NCI-H146 treated with DMSO at 0.1 percent for 48 hours (cell line): ENCODE measurements around the gene CAND1.

Source experiments
- DNase-seq: peaks from one replicate; lab custom pipeline; 2025; ENCODE audit not compliant: unreplicated experiment; lab: John Stamatoyannopoulos, UW

The CAND1 gene

GRCh38 chr12:67268896-67269632 lies at the start of gene CAND1:
Gene CAND1, plus strand, starts transcription at chr12:67269358. Its CDS starts 360 bp downstream, at chr12:67269718.
- peak; percentile 98 for DNase-seq

- peak; percentile 48 for DNase-seq
Observed at GRCh38 chr12:67220065-67220464, 49.1 kb upstream of the CAND1 start.

- peak; percentile 86 for DNase-seq
Observed at GRCh38 chr12:67222302-67222701, 46.9 kb upstream of the CAND1 start.

DNA sequence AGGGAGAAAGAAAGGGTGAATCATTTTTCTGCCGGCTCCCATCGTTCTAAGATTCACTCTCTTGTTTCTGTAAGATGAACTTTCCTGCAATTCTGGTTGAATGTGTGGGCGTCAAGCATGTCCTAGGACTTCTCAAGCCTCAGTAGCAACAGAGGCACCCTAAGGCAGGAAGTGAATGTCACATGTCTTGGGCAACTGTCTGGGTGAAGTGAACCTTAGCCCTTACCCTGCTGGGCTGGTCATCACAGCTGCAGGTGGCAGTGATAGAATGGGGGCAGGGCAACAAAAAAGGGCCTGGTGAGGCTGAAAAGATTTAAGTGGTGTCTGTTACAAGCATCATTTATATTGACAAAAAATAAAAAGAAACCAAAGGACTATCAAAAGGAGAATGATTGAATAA lies 45.9 kb upstream of the CAND1 start:
- DNase-seq, result peak; percentile 82

DNA sequence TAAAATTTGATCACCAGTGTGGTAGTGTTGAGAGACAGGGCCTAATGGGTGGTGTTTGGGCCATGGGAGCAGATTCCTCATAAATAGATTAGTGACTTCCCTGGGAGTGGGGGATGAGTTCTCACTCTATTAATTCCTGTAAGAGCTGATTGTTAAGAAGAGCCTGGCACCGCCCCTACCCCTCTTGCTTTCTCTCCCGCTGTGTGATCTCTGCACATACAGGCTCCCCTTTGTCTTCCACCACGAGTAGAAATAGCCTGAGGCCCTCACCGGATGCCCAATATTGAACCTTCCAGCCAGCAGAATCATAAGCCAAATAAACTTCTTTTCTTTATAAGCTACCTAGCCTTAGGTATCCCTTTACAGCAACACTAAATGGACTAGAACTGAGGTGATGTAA lies 31.9 kb upstream of the CAND1 start:
- peak; percentile 95 for DNase-seq

- DNase-seq, result no peak
Observed at GRCh38 chr12:67239061-67239460, 30.1 kb upstream of the CAND1 start.

DNA sequence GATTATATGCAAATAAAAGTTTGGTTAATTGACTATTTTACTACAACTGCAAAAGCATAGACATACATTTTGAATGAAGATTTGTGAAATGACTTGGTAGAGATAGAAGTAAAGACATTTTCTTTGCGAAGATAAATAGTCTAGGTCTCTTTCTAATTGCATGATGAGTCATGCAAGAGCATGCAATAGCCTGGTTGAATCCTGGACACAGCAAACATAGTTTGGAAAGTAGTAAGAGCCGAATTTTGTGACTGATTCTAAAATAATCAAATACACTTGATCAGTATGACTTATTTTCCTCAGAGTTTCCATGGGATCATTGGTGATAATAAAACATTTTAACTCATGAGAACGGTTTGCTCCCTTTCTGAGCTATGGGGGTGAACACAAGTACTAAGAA lies 27.7 kb upstream of the CAND1 start:
- no peak for DNase-seq

DNA sequence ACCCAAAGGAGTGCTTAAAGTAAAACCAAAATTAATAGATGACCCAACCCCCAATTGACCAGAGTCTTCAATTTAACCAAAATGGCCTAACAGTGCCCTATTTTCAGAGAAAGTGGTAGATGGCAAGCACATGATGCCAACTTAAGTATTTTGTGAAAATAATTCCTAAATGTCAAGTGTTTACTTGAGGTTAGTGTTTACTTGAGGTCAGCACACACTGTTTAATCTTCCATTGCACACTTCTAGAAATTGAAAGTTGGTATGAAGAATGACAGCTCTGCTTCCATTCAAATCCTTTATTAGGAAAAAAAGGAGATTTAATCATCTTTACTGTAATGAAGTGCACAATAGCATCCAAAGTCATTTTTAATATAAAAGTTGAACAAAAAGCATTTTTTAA lies 25.9 kb upstream of the CAND1 start:
- no peak for DNase-seq

DNA sequence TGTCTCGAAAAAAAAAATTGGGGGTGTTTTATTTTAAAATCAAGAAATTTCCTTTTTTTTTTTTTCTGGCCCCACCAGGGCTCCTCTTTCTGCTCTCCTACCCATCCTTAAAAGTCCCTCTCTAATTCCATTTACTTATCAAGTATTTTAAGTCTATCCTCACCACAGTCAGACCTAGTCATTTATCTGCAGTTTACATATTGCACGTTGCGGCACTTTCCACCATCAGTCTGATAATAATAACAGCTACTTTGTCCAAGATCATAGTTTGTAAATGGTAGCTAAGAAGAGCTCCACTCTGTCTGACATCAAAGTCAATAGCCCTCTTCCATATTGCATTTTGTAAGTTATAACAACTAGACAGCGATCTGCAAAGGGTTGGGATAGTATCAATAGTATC lies 23.6 kb upstream of the CAND1 start:
- no peak for DNase-seq

GRCh38 chr12:67251012-67251411 lies 18.1 kb upstream of the CAND1 start:
- DNase-seq, result no peak

GRCh38 chr12:67254372-67255026 lies 14.7 kb upstream of the CAND1 start:
- no peak for DNase-seq

DNA sequence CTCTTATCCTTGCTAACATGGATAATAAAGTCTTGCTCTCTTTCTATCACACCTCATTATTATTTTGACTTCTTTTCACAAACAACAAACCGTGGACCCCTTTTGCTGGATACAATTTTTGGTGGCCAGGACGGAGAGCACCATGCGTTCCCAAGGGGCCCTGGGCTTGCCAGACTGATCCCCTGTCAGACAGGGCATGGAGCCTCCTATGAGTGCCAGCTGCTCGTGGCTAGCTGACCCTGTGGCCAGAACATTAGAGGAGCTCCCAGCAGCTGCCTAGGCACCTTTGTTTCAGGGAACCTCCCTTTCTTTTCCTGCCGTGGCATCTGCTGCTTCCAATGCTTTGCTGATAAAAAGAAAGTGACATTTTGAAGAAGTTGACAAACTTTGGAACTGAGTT lies 12.5 kb upstream of the CAND1 start:
- DNase-seq, result no peak

GRCh38 chr12:67263471-67263870 lies 5.7 kb upstream of the CAND1 start:
- DNase-seq, result no peak

GRCh38 chr12:67268335-67268895 lies 743 bp upstream of the CAND1 start:
- peak; percentile 98 for DNase-seq

DNA sequence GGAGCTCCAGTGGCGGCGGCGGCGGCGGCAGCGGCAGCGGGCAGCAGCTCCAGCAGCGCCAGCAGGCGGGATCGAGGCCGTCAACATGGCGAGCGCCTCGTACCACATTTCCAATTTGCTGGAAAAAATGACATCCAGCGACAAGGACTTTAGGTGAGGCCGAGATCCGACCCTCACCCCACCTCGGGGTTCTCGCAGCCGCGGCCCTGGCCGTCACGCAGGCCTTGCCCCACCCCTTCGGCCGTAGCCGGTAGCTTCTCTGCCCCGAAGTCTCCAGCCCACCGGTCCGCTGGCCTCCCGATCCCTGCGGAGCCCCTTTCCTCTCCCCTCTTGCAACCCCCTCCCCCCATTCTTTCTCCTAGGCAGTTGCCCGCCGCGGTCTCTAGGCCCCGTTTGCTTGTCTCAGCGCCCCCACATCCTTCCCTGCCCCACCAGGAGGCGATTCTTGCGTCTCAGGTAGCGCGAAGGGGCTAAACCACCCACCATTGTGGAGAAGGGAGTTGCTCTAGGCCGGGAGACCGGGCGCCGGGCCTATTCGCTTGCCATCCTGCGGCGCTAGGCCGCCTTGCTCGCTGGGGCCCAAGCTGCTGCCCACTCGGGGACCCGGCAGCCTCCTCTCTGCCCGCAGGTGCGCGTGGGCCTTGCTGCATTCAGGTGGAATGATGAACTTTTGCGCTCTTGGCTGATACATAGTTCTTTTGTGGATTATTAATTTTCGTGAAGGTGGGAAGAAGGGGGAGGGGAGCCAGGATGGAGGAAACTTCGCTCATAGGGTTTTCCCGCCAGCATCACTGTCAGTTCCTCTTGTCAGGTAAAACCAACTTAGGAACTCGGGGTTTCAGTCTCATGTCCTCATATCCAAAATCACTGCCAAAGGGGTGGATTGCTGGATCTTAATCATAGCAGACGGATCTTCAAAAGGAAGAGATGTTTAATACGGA lies 745 bp downstream of the CAND1 start:
- DNase-seq, result peak; percentile 59

- no peak for DNase-seq
Observed at GRCh38 chr12:67270622-67271021, 1.5 kb downstream of the CAND1 start.

DNA sequence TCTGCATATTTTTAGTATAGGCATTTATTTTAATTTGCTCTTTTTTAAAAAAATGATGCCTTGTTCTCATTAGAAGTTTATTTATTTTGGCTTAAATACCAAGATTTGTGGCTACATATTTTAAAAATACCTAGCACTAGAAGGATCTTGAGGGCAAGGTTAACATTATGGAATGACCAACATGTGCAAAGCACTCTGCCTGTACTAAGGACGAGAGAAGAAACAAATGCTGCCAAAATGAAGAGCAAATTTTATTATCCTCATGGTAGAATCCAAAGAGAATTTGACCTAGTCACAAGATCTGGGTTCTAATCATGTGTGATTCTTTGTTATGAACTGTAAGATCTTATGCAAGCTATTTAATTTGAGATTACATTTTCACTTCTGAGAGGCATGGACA lies 2.8 kb downstream of the CAND1 start:
- DNase-seq, result no peak

DNA sequence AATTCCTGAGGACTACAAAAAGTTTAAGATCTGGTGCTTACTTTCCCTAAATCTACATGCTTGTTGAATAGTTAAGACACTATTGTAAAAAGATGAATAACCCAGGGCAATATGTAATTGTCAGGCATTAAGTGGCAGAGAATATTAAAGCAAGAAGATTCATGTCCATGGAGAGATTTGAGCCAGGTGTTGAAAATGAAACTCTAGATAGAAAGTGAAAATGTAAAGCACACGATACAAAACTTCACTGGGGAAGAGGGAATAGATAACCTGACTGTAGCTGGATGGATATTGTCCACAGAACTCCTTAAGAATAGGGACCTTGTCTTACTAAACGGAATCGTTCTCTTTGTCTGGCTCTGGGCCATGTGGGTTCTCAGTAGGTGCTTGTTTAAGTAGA lies 5.0 kb downstream of the CAND1 start:
- no peak for DNase-seq

GRCh38 chr12:67275380-67275913 lies 6.3 kb downstream of the CAND1 start:
- DNase-seq, result no peak

- DNase-seq, result no peak
Observed at GRCh38 chr12:67276421-67276820, 7.3 kb downstream of the CAND1 start.

- no peak for DNase-seq
Observed at GRCh38 chr12:67279637-67280036, 10.5 kb downstream of the CAND1 start.
